ENCODE measurements around the gene SLC6A13. TPM values are rescaled to one million over a fixed set of nuclear protein-coding genes. Genes with fewer than 3 reads are reported as not detected.

SLC6A13 gene
- total and polyA plus RNA-seq, 2 experiments from 2014 or later, result not detected

- H2AFZ ChIP-seq, result no peak overlapping the region
- no peak overlapping the region for H3K9ac ChIP-seq
- no peaks in the 10 kb centered on the region for H3K4me1 ChIP-seq (ENCODE audit: insufficient read depth)
- H3F3A ChIP-seq (ENCODE audit: insufficient read depth), result no peaks in the 10 kb centered on the region; the same call in 1 of the 2 replicates
- no peaks in the 10 kb centered on the region for H4K20me1 ChIP-seq (ENCODE audit: insufficient read depth)
- in situ Hi-C loops (cut with MboI), result no loop called here
- no peak for DNase-seq
- H3K79me2 ChIP-seq (ENCODE audit: insufficient read depth), result no peaks in the 10 kb centered on the region
- TF ChIP-seq EZH2 (IDR thresholded peaks at IDR 0.05; ENCODE audit: insufficient read depth, poor library complexity, severe bottlenecking) (no peak), EZH2phosphoT487 (IDR thresholded peaks at IDR 0.05; ENCODE audit: insufficient read depth, low read depth) (no peak)
- no peaks in the 10 kb centered on the region for H3K36me3 ChIP-seq (ENCODE audit: low read depth)
- no peak overlapping the region for H3K4me2 ChIP-seq (ENCODE audit: unreplicated experiment)
- 80 to 85% methylated on average over 10 to 11 of the region's 11 CpGs for WGBS, 2 experiments (ENCODE audit: low coverage in 1 of 2, low lambda C conversion rate in 2 of 2, missing lambda C conversion rate in 2 of 2)
- no peak overlapping the region for H3K27ac ChIP-seq
- no peaks in the 10 kb centered on the region for H3K9me2 ChIP-seq (ENCODE audit: insufficient read depth)
- H3K27me3 ChIP-seq (replicated peaks; ENCODE audit: insufficient read depth), result peaks cover 35% of the 10 kb centered on the region
- no peaks in the 10 kb centered on the region for H3K9me3 ChIP-seq (ENCODE audit: low read depth)
- no peak overlapping the region for H3K4me3 ChIP-seq
Observed at GRCh38 chr12:197911-198695, 64.5 kb downstream of the SLC6A13 start.

GRCh38 chr12:197347-197746, 65.3 kb downstream of the SLC6A13 start:
- H2AFZ ChIP-seq, result no peak overlapping the region
- TF ChIP-seq EZH2phosphoT487 (IDR thresholded peaks at IDR 0.05; ENCODE audit: insufficient read depth, low read depth) (no peak), EZH2 (IDR thresholded peaks at IDR 0.05; ENCODE audit: insufficient read depth, poor library complexity, severe bottlenecking) (no peak)
- H3K79me2 ChIP-seq (ENCODE audit: insufficient read depth), result no peaks in the 10 kb centered on the region
- H3K9me3 ChIP-seq (ENCODE audit: low read depth), result no peaks in the 10 kb centered on the region
- no peak for DNase-seq
- H3K27ac ChIP-seq, result no peak overlapping the region
- H3K27me3 ChIP-seq (replicated peaks; ENCODE audit: insufficient read depth), result peaks cover 34% of the 10 kb centered on the region
- in situ Hi-C loops (cut with MboI), result no loop called here
- H3K9me2 ChIP-seq (ENCODE audit: insufficient read depth), result no peaks in the 10 kb centered on the region
- no peaks in the 10 kb centered on the region for H3K36me3 ChIP-seq (ENCODE audit: low read depth)
- H3F3A ChIP-seq (ENCODE audit: insufficient read depth), result no peaks in the 10 kb centered on the region; the same call in 1 of the 2 replicates
- H3K4me1 ChIP-seq (ENCODE audit: insufficient read depth), result no peaks in the 10 kb centered on the region
- no peak overlapping the region for H3K4me3 ChIP-seq
- H3K9ac ChIP-seq, result no peak overlapping the region
- no peaks in the 10 kb centered on the region for H4K20me1 ChIP-seq (ENCODE audit: insufficient read depth)
- 59 to 65% methylated on average over 3 of the region's 3 CpGs for WGBS, 2 experiments (ENCODE audit: low coverage in 1 of 2, low lambda C conversion rate in 2 of 2, missing lambda C conversion rate in 2 of 2)
- H3K4me2 ChIP-seq (ENCODE audit: unreplicated experiment), result no peak overlapping the region

- 31 to 44% methylated on average over 3 to 4 of the region's 4 CpGs for WGBS, 2 experiments (ENCODE audit: low coverage in 1 of 2, low lambda C conversion rate in 2 of 2, missing lambda C conversion rate in 2 of 2)
- H3K9me3 ChIP-seq (ENCODE audit: low read depth), result no peaks in the 10 kb centered on the region
- no peaks in the 10 kb centered on the region for H3K79me2 ChIP-seq (ENCODE audit: insufficient read depth)
- in situ Hi-C loops (cut with MboI), result no loop called here
- H3K27ac ChIP-seq, result no peak overlapping the region
- no peak overlapping the region for H3K9ac ChIP-seq
- H3K9me2 ChIP-seq (ENCODE audit: insufficient read depth), result no peaks in the 10 kb centered on the region
- H4K20me1 ChIP-seq (ENCODE audit: insufficient read depth), result no peaks in the 10 kb centered on the region
- H3F3A ChIP-seq (ENCODE audit: insufficient read depth), result no peaks in the 10 kb centered on the region; the same call in 1 of the 2 replicates
- no peak overlapping the region for H2AFZ ChIP-seq
- H3K27me3 ChIP-seq (replicated peaks; ENCODE audit: insufficient read depth), result peaks cover 43% of the 10 kb centered on the region
- no peaks in the 10 kb centered on the region for H3K4me1 ChIP-seq (ENCODE audit: insufficient read depth)
- no peak overlapping the region for H3K4me2 ChIP-seq (ENCODE audit: unreplicated experiment)
- H3K36me3 ChIP-seq (ENCODE audit: low read depth), result no peaks in the 10 kb centered on the region
- H3K4me3 ChIP-seq, result no peak overlapping the region
- TF ChIP-seq EZH2 (IDR thresholded peaks at IDR 0.05; ENCODE audit: insufficient read depth, poor library complexity, severe bottlenecking), result no peak
- TF ChIP-seq EZH2phosphoT487 (IDR thresholded peaks at IDR 0.05; ENCODE audit: insufficient read depth, low read depth), result no peak
- DNase-seq, result no peak
Observed at GRCh38 chr12:196436-196835, 66.2 kb downstream of the SLC6A13 start.

DNA sequence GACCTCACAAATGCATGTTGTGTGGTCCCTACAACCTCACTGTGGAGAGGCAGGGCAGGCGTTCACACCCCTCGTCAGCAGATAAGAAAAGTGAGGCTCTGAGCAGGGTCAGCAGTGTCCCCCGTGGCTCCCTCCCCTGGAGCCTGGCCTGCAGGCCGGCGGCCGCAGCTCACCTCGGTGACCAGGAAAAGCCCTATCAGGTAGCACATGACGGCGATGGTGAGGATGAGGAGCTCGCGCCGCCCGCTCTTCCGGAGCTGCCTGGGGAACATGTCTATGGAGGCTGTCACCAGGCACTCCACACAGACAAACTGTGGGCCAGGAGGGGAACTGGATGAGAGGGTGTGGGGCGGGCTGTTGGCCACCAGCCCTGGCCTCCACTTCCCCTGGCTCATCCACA, 66.7 kb downstream of the SLC6A13 start:
- H3K79me2 ChIP-seq (ENCODE audit: insufficient read depth), result no peaks in the 10 kb centered on the region
- no peaks in the 10 kb centered on the region for H3K36me3 ChIP-seq (ENCODE audit: low read depth)
- H4K20me1 ChIP-seq (ENCODE audit: insufficient read depth), result no peaks in the 10 kb centered on the region
- no peaks in the 10 kb centered on the region for H3K4me1 ChIP-seq (ENCODE audit: insufficient read depth)
- WGBS, 2 experiments (ENCODE audit: low coverage in 1 of 2, low lambda C conversion rate in 2 of 2, missing lambda C conversion rate in 2 of 2), result 69 to 74% methylated on average over 15 of the region's 15 CpGs
- H3K4me2 ChIP-seq (ENCODE audit: unreplicated experiment), result no peak overlapping the region
- no peak overlapping the region for H2AFZ ChIP-seq
- in situ Hi-C loops (cut with MboI), result no loop called here
- no peak for TF ChIP-seq EZH2phosphoT487 (IDR thresholded peaks at IDR 0.05; ENCODE audit: insufficient read depth, low read depth)
- TF ChIP-seq EZH2 (IDR thresholded peaks at IDR 0.05; ENCODE audit: insufficient read depth, poor library complexity, severe bottlenecking), result no peak
- no peak for DNase-seq
- H3F3A ChIP-seq (ENCODE audit: insufficient read depth), result no peaks in the 10 kb centered on the region; the same call in 1 of the 2 replicates
- peaks cover 43% of the 10 kb centered on the region for H3K27me3 ChIP-seq (replicated peaks; ENCODE audit: insufficient read depth)
- H3K27ac ChIP-seq, result no peak overlapping the region
- H3K9ac ChIP-seq, result no peak overlapping the region
- H3K9me3 ChIP-seq (ENCODE audit: low read depth), result no peaks in the 10 kb centered on the region
- H3K4me3 ChIP-seq, result no peak overlapping the region
- H3K9me2 ChIP-seq (ENCODE audit: insufficient read depth), result no peaks in the 10 kb centered on the region

Data from GM23248 (cell line).